ENCODE data around the gene ADAMTS12.
A peak's percentile ranks its signal among the peaks of the same experiment; 100 is the strongest.

The ADAMTS12 gene

GRCh38 chr5:33846851-33847250, 44.9 kb downstream of the ADAMTS12 start:
- no peak for DNase-seq (ENCODE audit: low read depth)

DNA sequence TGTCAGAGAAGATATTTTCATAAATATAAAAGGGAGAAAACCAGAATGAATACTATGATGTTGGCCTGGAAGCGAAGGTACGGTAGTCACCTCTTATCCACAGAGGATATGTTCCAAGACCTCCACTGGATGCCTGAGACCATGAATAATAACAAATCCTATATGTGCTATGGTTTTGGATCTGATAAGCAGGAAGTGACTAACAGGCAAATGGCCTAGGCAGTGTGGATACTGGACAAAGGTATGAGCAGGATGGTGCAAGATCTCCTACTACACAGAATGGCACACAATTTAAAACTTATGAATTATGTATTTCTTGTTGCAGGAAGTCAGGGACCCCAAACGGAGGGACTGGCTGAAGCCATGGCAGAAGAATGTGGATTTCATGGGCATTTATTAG, 48.2 kb downstream of the ADAMTS12 start:
- DNase-seq (ENCODE audit: low read depth), result peak; percentile 91

- no peak for DNase-seq (ENCODE audit: low read depth)
These were observed 49.3 kb downstream of the ADAMTS12 start for GRCh38 chr5:33842456-33842855.

- no peak for DNase-seq (ENCODE audit: low read depth)
These were observed 49.9 kb downstream of the ADAMTS12 start for GRCh38 chr5:33841891-33842290.

DNA sequence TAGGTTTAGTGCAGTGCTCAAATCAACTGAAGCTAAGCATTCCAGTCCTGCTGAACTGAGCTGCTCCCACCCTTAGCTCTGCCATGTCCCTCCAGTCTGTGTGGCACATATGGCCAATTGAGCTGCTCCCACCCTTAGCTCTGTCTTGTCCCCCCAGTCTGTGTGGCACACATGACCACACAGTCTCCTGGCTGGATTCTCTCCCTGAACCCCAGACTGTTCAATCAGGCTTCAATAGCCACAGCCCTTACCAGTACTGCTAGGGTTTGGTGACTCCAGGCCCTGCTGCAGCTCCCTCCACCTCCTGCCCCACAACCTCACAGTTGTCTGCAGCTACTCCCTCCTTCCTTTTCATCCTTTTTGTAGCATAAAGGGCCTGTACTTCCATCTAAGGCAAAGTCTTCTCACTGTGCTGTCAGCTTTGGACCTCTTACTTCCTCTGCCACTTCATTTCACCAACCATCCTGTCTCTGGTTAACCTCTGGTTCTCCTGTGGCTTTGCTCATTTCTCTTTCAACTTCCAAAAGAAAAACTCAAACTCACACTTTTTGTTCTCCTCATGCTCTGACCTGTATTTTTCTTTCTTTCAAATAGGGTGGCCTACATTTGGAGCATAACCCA, 50.8 kb downstream of the ADAMTS12 start:
- DNase-seq (ENCODE audit: low read depth), result no peak

- no peak for DNase-seq (ENCODE audit: low read depth)
These were observed 54.5 kb downstream of the ADAMTS12 start for GRCh38 chr5:33837301-33837700.

DNA sequence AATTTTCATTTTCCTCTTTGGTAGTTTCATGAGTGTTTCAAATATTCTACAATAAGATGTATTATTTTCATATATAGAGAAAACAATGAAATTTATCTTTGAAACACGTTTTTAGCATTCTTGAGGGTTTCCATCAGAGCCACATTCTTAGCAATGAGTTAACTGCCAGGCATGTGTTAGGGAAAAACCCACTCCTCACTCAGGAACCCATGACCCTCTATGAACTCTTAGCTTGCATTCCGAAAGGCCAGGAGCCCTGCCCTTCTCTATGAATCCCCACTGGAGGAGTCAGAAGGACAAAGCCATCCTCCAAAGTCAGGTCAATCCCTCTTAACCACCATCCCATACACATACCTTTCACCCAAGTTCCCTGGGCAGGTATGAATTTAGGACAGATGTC, 57.5 kb downstream of the ADAMTS12 start:
- DNase-seq (ENCODE audit: low read depth), result no peak

DNA sequence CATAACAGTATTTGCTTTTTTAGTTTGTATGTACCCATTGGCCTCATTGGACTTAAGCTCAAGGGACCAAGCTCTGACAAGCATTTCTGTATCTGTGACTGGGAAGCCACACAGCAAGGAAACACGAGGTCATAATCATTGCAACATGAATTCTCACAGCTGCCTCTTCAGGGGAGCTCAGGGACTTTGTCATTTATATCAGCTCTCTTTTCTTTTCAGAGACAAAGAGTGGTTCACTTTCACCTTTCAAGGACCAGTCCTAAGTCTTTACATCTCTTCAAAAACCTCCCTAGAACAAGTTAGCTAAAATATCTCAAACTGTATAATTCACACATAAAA, 58.6 kb downstream of the ADAMTS12 start:
- no peak for DNase-seq (ENCODE audit: low read depth)

GRCh38 chr5:33832404-33833236, 59.2 kb downstream of the ADAMTS12 start:
- DNase-seq (ENCODE audit: low read depth), result peak; percentile 40

- no peak for DNase-seq (ENCODE audit: low read depth)
These were observed 60.7 kb downstream of the ADAMTS12 start for GRCh38 chr5:33831041-33831440.

DNA sequence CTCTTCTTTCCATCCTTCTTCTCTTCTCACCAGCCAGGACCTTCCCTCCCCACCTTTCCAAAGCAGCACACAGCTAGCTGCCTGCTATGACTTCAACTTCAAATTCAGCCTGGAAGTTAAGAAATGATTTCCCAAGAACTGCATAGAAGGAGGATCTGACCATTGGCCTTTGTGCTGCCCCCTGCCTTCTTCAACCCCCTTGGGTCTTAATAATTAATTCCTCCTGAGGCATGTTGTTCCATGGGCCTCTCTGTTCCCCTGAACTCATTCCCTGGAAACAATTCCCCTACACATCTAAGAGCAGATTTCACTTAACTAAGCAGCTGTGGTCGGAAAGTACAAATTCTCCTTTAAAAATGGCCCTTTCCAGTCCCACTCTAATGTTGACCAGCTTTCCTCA, 62.4 kb downstream of the ADAMTS12 start:
- no peak for DNase-seq (ENCODE audit: low read depth)

- DNase-seq (ENCODE audit: low read depth), result no peak
These were observed 63.0 kb downstream of the ADAMTS12 start for GRCh38 chr5:33828626-33829308.

DNA sequence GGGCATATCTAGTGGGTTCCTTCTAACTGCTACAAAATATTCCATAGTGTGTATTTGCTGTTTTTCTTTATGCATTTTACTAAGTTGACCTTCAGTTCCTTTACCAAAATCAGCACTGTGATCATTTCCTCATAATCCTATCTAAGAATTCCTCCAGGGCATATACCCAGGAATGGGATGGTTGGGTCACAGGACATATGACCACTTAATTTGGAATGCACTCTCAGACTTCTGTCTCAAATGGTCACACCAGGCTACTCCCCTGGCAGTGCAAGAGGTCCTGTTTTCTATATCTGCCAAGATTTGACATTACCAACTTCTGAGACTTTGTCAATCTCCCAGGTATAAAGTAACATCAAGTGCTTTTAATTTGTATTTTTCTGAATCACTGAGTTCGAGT, 63.9 kb downstream of the ADAMTS12 start:
- peak; percentile 69 for DNase-seq (ENCODE audit: low read depth)

DNA sequence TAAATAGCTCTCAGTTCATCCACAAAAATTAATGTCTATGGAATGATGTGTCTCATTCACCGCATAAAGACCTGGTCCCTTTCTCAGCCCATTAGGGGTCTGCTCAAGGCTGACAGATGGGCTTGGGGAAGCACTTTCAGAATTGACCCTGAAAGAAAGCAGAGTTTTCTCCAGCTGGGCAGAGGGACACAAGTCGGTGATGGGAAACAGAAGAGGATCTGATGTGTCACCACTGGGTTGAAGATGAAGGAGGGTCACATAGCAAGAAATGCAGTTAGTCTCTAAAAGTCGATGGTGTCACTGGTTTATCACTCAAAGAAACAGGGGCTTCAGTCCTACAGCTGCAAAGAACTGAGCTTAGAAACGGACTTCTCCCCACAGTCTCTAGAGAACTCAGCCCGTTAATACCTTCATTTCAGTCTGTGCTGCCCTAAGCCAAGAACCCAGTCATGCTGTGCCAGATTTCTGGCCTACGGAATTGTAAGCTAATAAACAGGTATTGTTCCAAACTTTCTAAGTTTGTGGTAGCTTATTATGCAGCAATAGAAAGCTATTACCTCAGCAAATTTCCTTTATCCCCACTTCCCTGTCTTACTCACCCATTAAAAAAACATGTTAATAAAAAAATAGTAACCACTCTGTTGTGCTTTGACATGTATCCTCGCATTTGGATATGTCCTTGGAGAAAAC, 64.6 kb downstream of the ADAMTS12 start:
- no peak for DNase-seq (ENCODE audit: low read depth)

DNA sequence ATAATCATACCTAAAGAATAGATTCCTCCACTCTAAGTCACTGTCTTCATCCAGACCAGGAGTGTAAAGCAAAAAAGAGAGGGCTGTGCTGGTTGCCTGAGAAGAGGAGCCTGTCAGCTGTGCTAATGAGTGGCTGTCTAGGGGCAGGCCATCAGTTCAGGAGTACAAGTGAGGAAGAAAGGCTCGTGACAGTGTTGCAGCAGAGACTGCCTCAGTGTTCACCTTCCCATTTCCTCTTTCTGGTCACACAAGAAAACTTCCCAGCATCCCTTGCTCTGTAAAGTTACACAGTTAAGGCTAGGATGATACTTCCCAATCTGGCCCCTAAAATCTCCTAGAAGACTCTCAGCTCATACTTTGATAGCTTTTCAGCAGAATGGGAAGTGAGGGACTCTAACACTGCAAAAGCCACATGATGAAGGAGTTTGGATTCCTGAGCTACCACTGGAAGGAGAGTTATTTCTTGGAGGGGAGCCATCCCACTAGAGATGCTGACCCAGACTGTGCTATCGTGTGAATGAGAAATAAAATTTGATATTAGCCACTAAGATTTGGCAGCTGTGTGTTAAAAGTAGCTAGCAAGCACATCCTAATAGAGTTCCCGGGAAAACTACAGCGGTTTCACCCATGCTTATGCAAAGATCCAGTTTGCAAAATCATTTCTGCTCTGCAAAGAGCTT, 67.1 kb downstream of the ADAMTS12 start:
- no peak for DNase-seq (ENCODE audit: low read depth)

DNA sequence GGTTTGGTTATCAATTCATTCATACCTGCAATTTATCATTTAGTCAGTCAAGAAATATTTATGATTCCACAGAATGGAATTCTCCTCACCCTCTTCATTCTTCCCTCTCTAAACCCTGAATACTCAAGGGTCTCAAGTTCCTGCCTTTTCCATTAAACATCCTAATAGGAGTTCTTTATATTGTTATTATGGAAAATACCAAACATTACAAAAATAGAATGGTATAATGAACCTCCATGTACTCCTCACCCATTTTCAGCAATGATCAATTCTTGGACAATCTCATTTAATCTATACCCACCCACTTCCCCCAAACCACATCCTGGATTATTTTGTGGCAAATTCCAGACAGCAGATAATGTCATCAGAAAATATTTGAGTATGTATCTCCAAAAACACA, 74.5 kb downstream of the ADAMTS12 start:
- peak; percentile 69 for DNase-seq (ENCODE audit: low read depth)

GRCh38 chr5:33816791-33817190, 75.0 kb downstream of the ADAMTS12 start:
- DNase-seq (ENCODE audit: low read depth), result no peak

GRCh38 chr5:33812746-33813145, 79.0 kb downstream of the ADAMTS12 start:
- no peak for DNase-seq (ENCODE audit: low read depth)

GRCh38 chr5:33810491-33811120, 81.2 kb downstream of the ADAMTS12 start:
- DNase-seq (ENCODE audit: low read depth), result peak; percentile 65

DNA sequence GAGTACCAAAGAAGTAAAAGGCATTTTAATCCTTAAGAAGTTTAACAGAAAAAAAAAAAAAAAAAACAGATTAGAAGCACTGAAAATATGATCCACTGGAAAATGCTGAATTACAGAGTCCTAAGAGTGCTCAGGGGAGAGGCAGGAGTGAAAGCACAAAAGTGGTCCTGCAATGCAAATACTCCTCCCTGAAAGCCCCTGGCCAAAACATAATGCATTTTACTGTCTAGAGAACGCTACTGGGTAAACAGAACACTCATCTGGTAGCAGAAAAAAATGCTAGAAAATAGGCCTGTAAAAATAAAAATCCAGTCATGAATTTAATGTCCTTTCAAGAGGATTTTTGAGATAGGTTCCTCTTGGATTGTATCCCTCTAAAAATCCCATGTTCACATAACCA, 81.9 kb downstream of the ADAMTS12 start:
- DNase-seq (ENCODE audit: low read depth), result no peak

DNA sequence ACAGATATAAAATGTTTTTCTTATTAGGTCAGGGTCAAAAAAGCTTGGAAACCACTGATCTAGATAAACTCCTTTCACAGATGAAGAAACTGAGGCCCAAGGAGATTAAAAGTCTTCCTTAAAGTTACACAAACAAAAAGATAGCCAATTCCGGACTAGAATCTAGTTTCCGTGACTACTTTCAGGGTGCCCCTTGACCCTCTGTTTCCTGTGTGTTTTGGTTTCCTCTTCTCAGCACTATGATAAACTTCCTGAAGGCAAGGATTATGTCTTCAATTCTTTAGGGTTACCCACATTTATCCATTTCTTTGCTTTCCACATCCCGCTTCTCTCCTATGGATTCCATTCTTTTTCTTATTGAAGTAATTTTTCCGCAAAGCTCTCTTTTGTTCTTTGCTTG, 83.1 kb downstream of the ADAMTS12 start:
- DNase-seq (ENCODE audit: low read depth), result no peak

GRCh38 chr5:33807771-33808170, 84.0 kb downstream of the ADAMTS12 start:
- DNase-seq (ENCODE audit: low read depth), result no peak

Data from HS-5 (cell line).